Inflammatory macrophage (primary cell): ENCODE results near the gene LDLRAD4.

Source experiments
- DNase-seq, 2 donors: peaks; one replicate each; pipeline ENCODE4 v3.0.0-alpha.2; 2020 to 2022

The LDLRAD4 gene

DNA sequence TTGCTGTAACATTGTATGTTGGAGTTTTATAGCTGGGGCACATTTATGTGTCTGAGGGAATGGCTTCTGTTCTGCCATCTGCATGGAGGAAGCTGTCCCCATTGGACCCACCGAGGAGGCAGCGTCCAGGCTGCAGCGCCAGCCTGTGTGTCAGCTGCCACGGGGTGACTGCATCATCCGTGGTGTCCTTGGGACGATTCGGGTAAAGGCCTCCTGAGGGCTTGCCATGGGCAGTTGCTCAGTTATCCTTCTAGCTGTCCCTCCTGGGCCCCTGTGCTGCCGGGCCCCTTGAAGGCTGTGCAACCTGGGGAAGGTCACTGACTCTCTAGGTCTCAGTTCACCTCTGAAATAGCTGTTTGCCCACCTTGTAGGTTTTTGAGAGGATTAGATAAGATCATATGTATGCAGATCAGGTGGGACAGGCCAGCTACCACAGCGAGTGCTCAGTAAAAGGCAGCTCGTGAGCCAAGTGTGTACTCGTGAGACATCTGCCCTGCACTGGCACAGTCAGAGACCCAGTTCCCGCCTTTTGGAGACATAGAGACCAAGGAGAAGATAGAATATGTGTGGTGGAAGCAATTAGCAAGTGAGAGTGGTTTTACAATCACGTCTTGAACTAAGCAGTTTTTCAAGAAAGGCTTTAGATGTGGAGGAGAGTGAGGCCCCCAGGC lies 10.6 kb downstream of the LDLRAD4 start:
- no peak for DNase-seq

DNA sequence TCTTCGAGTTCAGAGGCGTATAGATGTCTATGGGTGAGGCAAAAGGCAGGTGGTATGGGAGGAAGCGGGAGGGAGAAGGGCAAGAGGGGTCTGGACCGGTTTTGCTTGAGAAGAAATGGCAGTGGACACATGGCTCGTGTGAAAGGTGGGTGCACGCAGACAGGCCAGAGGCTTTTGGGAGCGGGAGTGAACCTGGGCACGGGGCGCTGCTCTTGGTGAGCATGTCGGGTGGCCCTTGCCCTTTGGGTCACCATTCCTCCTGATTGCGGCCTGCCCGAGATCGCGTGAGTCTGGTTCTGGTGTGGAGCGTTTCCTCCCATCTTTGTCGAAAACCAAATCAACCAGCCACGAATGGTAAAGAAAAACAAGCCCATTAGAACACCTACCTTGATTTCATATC lies 12.6 kb downstream of the LDLRAD4 start:
- DNase-seq = no peak

DNA sequence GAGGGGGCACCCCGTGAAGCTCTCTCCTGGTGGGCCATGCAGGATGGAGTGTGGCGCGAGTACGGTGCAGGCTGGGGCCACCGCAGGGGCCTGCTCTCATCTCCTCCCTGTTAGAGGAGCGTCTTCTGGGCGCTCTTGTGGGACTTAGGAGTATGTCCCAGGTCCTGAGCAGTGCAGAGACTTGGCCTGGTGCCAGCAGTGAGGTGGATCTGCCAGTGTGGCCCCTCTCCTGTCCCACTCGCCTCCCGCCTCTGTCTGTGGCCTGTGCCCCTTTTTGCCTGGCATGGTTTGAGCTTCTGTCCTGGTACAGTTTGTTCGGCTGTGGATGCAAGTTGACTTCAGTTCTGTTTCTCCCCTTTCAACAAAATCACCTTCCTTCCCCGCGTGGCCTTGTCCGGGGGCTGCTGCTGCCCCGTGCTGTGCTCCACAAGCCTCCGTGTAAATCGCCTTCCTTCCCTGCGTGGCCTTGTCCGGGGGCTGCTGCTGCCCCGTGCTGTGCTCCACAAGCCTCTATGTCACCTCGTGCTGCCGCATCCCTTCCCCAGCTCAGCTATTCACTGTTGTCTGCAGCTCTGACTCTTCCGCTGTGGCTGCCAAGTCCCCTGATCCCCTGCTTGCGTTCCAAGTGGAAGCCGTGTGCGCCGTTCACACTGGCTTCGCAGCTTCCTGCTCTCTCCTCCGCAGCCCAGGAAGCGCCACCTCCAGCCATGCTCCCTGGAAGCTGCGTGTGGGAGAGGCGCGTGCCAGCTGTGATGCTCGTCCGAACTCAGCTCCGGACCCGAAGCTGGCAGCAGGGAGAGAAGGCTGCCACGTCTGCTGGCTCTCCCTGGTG lies 13.7 kb downstream of the LDLRAD4 start:
- no peak for DNase-seq

DNA sequence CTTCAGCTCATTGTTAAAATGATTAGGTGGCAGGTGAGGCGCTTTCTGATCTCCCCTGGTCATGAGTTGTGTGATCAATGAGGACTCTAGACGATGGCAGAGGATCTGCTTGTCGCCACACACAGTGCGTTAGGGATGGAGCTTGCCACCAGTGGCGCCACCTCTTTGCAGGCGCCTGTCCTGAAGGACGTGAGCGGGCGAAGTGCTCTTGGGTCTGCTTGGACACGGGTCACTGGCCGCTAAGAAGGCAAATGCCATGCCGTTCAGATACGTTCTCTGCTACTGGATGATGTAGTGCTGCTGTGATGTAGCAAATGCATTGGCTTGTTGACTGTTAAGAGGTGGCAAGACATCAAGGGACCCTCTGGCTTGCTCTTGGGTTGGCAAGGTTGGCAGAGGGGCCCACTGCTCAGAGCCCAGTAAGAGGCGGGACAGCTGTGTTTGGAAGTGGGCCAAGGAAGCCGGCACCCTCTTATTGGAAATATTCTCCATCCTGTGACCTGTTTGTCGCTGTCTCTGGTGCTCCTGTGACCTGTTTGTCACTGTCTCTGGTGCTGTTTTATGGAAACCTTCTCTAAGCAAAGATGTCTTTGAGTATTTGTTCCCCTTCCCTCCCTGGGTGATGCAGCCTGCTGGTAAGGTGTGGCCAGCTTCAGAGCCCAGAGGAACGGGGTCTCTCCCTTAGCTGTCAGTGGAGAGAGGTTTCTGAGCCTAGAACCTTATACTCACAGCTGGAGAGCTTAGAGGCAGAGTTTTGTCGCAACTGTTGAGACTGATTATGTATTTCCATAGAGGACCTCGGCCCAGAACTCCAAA lies 14.6 kb downstream of the LDLRAD4 start:
- DNase-seq = no peak

DNA sequence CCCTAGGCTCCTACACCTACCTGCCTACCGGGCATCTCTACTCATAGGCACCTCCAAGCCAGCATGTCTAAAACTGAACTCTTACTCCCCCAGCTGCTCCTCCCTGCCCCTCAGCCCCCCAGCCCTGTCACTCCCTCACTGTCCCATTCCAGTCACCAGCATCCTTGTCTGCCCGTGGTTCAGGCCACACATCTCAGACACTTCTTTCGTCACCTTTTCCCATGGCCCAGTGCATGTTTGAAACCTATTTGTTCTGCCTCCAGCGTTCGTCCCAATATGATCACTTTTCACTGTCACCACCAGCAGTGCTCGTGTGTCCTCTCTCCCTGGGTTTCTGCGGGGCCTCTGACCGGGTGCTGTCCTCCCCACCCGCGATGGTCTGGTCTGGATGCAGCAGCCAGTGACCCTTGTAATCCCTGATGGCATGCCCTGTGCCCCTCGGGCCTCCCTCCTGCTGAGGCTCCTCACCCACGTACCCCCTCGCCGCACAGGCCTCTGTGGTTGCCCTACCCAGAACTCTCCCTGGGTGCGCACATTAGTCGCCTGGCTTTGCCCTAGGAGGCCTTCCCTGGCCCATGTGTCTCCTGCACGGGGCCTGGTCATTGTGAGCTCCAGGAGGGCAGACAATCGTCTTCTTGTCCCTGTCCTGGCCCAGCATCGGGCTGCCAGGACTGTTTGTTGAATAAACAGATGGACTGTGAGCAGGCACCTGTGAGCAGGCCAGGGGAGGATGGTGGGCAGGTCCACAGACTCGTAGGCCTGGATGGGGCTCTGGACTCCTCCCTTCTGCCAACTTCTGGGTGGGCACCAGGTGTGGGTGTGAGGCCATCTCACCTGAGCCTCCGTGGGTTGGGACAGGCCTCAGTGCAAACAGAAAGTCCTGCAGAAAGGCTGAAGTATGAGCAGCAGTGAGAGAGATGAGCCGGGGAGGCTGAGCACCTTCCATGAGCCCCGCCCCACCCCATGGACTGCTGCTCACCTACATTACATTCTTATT lies 15.5 kb downstream of the LDLRAD4 start:
- DNase-seq = no peak

DNA sequence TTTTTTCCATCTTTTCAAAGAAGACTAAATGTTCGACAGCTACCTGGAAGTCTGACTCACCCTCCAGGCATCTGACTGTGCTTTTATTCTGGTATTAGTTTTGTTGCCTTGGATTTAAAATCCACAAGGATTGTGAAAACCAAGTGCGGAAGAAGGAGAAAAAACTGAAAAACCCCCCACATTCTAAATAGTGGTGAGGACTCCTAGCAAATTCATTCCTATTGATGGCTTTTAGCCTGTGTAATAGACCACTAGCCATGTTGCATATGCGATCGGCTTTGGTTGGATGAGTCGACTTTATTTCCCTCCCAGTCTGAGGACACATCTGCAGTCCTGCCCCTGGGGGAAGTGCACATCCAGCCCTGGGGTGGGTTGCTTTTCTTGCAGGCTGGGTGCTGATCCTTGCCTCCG lies 16.9 kb downstream of the LDLRAD4 start:
- no peak for DNase-seq

DNA sequence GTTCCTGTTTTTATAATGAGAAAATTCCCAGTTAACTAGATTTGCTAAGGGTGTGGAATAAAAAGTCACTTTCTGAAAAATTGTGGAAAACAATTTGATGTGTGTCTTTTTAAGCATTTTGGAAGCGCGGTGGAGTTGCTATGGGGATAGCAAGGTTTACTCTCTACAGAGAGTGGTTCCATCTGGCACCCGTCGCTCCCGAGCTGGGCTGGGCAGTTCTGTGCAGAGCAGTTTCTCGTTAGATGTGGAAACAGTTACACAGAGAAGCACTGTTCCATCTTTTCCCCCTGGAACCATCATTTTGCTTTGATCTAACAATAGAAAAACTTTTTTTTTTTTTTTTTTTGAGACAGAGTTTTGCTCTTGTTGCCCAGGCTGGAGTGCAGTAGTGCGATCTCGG lies 17.4 kb downstream of the LDLRAD4 start:
- no peak for DNase-seq

DNA sequence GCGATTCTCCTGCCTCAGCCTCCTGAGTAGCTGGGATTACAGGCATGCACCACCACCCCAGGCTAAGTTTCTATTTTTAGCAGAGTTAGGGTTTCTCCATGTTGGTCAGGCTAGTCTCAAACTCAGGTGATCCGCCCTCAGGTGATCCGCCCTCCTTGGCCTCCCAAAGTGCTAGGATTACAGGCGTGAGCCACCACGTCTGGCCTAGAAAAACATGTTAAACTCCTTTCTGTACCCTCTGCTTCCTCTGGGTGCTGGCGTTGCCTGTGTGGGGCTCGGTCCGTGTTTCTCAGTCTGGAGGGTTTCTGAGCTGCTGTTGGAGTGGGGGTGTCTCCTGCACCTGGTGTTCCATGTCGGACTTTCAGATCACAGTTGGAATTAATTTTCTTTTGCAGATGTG lies 17.9 kb downstream of the LDLRAD4 start:
- no peak for DNase-seq

DNA sequence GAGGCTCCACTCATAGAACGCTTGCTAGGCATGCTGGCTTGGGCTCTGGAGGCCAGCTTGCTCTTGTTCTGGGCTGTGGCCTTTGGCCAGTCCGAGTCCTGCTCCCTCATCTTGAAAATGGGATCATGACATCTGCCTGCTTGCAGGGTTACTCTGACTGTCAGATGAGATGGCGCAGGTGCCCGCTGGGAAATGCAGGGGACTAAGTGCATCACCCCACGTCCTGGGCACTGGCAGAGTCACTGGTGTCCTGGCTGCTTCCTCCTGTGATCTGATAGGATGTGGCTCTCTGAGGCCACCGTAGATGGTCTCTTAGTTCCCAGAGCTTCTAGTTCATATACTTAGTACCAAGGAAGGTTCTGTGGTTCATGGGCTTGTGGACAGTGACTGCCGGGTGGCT lies 18.5 kb downstream of the LDLRAD4 start:
- DNase-seq = no peak

DNA sequence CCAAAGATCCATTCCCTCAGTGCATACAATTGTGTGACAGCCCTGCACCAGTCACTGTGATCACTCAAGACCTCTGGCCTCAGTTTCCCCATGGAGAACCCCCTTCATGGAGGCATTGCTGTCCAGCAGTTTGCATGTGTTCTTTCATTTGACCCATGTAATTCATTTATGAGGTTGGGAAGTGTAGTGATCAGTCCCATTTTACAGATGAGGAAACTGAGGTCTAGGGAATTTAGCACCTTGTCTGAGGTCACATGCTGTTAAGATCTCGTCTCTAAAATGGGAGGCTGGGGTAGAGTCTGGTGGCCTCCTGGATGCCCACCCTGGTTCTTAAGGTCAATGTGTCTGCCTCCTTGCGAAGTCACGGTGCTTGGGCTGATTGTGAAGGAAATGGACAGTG lies 19.1 kb downstream of the LDLRAD4 start:
- DNase-seq = no peak

DNA sequence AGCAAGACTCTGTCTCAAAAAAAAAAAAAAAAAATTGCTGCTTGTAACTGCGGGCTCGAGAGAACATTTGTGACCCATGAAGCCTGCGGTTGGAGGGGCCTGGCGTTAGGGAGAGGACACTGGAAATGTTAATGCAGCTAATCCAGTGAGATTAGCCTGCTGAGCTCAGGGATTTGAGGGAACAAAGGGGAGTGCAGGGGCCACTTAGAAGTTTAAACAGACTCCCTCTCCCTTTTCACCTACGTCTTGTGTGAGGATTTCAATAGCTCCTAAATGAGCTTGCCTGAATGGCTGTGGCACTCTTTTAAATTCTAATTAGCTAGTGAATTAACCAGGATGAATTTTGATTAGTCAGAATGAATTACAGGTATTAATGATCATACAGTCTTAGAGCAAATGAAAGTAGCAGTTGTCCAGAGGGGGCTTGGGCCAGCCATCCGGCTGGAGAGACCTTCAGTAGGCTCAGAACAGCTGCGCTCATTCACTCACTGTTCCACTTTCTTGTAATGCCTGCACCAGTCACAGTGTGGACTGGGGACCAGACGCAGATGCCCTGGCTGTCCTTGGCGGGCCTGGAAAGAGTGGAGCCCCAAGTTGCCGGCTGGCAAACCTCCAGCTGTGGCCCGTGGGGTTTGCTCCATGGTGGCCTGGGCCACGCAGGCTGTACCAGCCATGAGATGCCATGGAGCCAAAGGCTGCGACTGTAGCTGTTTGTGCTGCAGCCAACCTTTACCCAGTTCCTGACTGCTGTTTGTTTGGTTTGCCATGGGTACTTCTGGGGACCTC lies 20.8 kb downstream of the LDLRAD4 start:
- no peak for DNase-seq

DNA sequence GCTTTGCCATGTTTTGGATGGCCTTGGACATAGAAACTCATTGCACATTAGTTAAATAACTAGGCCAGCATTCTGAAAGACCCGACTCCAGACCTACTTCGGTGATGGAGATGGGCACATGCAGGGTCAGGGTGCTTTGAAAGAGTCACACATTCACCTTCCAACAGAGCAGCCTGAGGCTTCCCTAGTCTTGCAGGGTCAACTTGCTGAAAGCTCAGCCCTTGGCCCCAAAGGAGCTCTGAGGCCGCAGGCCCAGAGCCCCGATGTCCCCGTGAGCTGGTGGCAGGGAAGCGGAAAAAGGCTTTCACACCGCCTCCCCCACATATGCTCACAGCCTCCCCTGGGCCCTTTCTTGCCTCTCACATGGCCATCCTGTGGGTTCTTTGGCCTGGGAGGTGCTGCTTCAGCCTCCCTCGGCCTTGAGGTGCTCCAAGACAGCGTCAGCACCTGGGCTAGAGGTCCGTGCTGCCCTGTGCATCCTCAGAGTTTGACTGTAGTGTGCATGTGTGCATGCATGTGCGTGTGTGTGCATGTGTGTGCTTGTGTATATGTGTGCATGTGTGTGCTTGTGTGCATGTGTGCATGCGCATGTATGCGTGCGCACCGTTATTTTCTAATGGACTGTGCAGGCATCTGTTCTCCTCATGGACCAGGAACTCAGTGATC lies 21.6 kb downstream of the LDLRAD4 start:
- no peak for DNase-seq

DNA sequence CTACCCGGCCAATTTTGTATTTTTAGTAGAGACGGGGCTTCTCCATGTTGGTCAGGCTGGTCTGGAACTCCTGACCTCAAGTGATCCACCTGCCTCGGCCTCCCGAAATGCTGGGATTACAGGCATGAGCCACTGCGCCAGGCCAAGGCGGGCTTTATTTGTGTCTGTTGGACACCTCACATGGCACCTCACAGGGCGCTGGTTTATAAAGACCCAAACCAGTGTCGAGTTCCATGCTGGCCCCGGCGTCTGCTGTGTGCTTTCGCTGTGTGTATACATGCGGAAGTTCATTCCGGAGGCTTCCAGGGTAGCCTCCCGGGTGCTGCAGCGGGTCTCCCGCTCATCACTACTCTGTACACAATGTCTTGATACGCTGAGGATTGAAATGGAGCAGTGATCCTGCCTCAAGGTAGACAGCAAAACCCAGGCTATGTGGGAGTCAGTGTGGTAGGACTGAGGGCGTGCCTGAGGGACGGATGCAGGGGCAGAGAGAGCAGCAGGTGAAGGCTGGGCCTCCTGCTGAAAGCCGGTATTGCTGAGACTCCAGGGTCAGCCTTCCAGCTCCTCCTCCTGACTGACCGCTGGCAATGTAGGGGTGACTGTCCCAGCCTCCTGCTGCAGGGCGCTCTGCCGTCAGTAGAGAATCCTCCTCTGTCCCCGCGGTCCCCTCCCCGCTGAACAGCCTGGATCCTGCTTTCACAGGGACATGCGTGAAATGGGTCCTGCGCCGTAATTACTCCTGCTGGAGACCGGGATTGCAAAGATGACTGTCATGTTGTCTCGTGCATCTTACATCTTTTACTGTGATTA lies 22.7 kb downstream of the LDLRAD4 start:
- no peak for DNase-seq

DNA sequence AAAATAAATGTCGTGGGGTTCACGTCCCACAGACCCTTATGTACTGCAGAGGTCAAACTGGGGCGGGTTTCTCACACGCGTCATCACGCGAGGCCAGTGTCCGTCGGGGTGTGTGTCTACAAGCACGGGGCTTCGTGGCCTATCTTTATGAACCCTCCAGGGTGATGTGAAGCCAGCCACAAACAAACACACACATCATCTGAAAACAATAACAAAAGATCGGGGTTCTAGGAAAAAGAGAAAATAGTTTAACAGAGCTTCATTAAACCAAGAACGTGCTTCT lies 23.3 kb downstream of the LDLRAD4 start:
- DNase-seq = no peak

DNA sequence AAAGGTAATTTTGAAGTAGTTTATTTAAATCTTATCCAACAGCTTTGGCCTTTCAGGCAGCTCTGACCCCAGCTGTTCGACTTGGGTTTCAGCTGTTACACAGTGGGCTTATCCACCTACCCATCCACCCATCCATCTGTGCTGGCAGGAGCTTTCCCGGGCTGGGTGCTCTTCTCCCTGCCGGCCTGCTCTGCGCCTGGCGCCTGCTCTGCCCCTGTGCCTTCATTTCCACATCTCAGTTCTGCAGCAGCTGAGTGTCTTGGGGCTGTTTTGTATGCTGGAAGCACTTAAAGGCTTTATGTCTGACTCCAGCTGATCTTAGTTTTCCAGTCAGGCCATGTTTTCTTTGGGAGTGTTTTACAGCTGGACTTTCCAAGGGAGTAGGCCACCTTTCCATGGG lies 24.2 kb downstream of the LDLRAD4 start:
- no peak for DNase-seq

DNA sequence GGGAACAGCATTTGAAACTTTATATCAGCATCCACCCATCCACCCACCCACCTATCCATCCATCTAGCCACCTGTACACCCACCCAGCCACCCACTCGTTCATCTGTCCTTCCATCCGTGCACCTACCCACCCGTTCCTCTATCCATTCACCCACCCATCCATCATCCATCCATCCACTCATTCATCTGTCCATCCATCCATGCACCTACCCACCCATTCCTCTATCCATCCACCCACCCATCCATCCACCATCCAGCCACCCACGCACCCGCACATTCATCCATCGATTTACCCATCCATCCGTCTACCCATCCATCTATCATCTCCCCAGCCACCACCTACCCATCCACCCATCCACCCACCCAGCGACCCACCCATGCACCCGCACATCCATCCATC lies 24.8 kb downstream of the LDLRAD4 start:
- no peak for DNase-seq

DNA sequence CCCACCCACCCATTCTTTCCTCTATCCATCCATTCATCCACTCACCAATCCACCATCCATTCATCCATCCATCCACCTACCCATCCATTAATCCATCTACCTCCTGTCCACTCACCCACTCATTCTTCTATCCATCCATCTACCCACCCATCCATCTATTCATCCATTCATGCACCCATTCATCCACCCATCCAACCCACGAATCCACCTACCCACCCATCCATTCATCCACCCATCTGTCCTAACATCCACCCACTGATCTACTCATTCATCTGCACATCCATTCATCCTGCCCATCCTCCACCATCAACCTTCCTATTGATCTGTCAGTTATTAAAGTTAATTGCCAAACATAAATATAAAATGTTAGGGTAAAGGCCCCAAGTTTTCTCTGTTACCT lies 25.6 kb downstream of the LDLRAD4 start:
- no peak for DNase-seq

DNA sequence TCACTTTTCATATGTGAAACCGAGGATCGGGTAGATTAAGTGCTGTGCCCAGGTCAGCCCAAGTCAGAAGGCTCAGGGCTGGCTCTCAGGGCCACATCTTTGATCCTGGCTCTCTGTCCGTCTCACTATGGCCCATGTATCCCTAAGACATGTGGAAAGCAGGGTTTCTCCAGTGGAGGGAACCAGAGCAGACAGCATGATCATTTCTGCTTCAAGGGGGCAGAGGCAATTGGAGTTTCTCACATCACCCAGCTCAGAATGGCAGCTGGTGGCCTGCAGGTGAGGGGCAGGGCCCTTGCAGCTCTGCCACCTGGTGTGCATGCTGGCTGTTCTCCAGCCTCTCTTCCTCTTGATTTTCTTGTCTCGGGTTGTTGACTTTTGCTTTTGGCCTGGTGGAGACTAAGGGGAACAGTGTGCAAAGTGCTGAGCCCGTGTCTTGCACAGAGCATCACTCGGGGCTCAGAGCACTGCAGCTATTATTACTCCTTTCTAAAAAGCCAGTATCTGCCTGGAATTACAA lies 27.0 kb downstream of the LDLRAD4 start:
- DNase-seq = no peak

DNA sequence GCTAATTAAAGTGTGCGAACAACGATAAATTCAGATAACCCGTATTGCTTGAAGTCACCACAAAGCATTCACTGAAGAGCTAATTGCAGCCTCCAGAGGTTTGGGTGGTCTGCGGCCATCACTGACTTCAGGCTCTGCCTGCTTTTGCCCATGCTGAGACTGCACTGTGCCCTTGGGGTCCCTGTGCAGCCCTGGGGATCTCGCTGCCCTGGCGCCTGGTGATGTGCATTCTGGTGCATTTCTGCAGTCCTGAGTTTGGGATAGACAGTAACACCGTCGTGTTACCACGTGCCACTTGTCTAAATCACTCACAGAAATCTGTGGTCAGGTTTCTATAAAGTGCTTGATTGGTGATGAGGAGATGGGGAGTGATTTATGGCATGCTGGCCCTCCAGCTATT lies 27.6 kb downstream of the LDLRAD4 start:
- no peak for DNase-seq

DNA sequence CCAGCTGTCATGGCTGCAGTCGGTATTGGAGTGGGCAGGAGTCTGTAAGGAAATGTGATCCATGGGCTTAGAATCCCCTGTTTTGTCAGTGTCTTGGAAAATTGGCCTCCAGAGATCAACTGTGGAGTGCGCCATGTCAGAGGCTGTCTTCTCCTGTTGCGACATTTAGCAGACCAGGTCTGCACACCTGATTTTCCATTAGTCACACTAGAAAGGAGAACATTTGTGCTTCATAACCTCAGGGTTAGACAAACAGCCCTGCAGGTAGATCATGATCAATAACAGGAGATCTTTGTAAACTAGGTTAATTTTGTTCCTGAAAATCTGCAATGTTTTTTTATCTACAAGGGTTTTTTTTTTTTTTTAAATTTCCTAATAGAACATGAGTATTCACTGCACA lies 28.0 kb downstream of the LDLRAD4 start:
- DNase-seq = no peak
